ENCODE results near the gene ZNF837.
"Not testable (repeated sequence)": the region's sequence is repeated elsewhere in the genome, so short reads cannot be mapped to it uniquely, and the experiment has no call there.

The ZNF837 gene

DNA sequence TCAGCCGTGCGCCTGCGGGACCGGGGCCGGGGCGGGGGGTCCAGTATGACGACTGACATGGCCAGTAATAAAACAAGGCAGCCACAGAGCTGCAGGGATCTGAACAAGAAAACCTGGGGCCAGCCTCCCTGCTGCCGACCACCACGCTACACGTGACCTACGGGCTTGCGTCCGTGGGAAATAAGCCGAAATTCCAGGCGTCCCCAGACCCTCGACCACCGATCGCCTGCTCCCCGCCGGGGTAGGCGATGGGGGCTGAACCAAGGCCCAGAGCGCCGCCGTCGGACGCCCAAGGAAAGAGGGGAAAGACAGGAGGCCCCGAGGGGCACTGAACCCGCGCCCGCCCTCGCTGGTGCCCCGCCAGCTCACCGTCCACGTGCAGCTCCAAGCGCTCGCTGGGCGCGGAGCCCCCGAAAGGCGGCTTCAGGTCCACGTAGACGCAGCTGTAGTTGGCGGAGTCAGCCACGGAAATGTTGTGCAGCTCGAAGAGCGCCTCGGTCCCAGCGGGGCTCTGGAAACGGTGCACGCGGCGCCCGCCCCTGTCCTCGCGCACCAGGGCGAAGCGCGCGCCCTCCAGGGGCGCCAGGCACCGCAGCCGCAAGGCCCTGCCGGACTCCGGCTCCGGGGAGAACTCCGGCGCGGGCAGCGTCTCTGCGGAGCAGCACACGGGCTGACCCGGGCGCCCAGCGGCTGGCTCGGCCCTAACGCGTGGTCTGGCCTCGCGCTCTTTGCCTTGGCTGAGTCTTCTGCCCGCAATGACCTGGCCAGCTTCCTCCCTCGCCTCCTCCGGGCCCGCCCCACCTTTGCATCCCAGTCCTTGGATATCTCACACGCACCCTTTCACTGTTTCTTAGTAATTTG lies 30.6 kb downstream of the ZNF837 start:
- no peak for DNase-seq (ENCODE audit: low spot score)

DNA sequence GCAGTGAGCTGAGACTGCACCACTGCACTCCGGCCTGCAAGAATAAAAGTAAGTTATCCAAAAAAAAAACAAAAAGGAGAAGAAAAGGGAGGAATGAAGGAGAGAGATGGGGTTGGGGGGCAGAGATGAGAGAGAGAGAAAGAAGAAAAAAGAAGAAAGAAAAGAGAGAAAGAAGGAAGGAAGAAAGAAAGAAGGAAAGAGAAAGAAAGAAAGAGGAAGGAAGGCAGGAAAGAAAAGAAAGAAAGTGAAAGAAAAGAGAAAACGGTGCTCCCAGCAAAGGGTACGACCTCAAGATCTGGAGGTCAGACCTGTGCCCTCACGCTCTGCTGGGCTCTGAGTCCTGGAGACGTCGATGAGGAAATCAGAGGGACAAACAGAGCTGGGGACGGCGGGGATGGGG lies 31.2 kb downstream of the ZNF837 start:
- no peak for DNase-seq (ENCODE audit: low spot score)

- DNase-seq (ENCODE audit: low spot score) = not testable (repeated sequence)
These were observed 32.8 kb downstream of the ZNF837 start for GRCh38 chr19:58348080-58348479.

DNA sequence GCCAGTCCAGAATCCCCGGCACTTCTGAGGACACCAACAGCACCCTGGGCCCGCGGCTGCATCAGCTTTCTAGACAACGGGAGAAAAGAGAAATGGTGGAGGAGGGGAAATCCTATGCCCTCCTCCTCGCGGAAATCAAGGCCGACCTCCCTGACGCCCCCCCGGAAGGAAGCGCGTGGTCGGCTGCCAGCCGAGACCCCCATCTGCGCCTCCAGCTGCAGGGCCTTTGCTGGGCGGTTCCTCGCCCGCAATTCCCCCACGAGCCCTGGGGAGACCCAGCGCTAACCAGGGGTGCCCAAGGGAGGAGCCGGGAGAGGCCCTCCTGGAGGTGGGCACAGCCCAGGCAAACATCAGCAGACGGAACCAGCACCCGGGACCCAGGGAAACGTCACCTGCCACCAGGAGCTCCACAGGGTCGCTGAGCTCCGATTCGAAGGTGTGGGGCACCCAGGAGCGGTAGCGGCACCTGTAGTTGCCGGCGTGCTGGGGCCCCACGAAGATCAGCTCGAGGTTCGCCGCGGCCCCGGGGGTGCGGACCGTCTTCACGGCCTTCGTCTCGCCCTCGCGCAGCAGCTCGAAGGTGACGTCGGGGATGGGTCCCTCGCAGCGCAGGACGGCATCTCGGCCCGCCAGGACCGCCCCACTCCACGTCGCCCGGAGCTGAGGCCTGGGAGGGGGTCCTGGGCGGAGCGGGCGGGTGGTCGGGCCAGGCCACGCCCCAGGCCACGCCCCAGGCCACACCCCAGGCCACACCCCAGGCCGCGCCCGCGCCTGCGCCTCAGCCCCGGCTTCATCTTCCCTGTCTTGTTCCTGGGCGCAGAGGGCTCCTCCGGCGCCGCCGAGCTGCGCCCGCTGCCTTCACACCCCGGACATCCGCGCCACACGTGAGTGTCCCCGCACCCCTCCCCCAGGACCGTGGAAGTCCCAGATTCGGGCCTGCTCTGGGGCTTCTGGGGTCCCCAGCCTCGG lies 33.6 kb downstream of the ZNF837 start:
- peak; percentile 75 for DNase-seq (ENCODE audit: low spot score)

- DNase-seq (ENCODE audit: low spot score) = no peak
These were observed 35.3 kb downstream of the ZNF837 start for GRCh38 chr19:58345558-58345957.

DNA sequence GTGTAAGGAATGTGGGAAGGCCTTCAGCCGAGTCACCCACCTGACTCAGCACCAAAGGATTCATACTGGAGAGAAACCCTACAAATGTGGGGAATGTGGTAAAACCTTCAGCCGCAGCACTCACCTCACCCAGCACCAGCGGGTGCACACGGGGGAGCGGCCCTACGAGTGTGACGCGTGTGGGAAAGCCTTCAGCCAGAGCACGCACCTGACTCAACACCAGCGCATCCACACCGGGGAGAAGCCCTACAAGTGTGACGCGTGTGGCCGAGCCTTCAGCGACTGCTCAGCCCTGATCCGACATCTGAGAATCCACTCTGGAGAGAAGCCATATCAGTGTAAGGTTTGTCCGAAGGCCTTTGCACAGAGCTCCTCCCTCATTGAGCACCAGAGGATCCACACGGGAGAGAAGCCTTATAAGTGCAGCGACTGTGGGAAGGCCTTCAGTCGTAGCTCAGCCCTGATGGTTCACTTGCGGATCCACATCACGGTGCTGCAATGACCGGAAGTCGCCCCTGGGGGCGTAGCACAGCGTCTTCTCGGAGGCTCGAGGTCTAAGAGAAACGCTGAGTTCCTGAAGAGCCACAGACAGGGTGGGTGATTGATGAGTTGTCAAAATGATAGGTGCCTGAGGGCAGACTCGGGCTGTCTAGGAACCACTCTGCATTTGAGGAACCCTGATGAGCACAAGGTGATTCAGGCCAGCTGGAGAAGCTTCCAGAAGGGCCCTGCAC lies 41.8 kb downstream of the ZNF837 start:
- DNase-seq (ENCODE audit: low spot score) = no peak

DNA sequence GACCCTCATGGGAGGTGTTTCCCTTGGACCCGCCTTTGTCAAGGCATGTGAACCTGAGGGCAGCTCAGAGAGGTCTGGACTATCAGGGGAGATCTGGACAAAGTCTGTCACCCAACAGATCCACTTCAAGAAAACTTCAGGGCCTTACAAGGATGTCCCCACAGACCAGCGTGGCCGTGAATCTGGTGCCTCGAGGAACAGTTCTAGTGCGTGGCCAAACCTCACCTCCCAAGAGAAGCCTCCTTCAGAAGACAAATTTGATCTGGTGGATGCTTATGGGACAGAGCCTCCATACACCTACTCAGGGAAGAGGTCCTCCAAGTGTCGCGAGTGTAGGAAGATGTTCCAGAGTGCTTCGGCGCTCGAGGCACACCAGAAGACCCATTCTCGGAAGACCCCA lies 42.5 kb downstream of the ZNF837 start:
- no peak for DNase-seq (ENCODE audit: low spot score)

- no peak for DNase-seq (ENCODE audit: low spot score)
These were observed 44.0 kb downstream of the ZNF837 start for GRCh38 chr19:58336820-58337219.

DNA sequence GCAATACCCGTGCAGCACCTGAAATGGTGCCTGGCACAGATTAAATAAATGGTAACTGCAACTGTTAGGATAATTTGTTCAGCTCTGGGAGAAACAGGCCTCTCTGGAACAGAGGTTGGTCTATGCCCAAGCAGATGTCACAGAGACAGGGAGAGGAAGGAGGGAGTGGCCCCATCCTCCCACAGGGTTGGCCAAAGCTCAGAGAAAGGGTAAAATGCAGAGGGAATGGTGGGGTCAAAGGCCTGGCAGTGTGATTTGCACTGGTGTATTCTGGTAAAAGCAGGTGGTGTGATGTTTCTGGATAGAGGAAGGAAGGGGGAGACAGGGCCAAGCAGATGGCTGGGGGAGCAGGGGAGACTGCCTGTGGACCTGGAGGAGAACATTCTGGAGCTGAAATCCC lies 44.6 kb downstream of the ZNF837 start:
- no peak for DNase-seq (ENCODE audit: low spot score)

DNA sequence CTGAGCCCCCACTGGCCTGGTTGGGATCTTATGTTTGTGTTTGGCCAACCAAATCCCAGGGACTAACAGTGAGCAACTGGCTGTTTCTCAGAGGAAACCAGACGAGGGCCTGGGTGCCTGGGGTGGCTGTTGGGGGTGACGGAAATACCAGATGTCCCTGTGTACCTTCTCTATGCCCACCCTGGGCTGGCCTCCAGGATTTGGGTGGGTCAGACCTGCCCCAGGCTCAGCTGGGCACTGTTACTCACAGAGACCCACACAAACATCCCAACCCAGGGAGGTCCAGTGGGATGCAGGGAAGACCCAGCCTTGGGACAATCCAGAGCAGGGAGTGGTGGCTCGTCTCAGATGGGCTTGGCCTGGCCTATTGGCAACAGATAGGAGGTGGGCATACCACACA lies 45.2 kb downstream of the ZNF837 start:
- no peak for DNase-seq (ENCODE audit: low spot score)

DNA sequence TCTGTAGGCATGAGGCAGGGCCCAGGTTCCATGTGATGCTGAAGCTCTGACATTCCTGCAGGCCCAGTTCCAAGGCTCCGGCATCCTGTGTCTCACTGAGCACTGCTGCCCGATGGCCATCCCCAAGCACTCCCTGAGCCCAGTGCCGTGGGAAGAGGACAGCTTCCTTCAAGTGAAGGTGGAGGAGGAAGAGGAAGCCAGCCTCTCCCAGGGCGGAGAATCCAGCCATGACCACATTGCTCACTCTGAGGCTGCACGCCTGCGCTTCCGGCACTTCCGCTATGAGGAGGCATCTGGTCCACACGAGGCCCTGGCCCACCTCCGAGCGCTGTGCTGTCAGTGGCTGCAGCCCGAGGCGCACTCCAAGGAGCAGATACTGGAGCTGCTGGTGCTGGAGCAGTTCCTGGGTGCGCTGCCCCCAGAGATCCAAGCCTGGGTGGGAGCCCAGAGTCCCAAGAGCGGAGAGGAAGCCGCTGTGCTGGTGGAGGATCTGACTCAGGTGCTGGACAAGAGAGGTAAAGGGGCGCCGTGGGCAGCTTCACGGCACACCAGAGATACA lies 46.1 kb downstream of the ZNF837 start:
- DNase-seq (ENCODE audit: low spot score) = no peak

GRCh38 chr19:58332697-58333096 lies 48.1 kb downstream of the ZNF837 start:
- DNase-seq (ENCODE audit: low spot score) = no peak

- DNase-seq (ENCODE audit: low spot score) = no peak
These were observed 50.4 kb downstream of the ZNF837 start for GRCh38 chr19:58330458-58330857.

DNA sequence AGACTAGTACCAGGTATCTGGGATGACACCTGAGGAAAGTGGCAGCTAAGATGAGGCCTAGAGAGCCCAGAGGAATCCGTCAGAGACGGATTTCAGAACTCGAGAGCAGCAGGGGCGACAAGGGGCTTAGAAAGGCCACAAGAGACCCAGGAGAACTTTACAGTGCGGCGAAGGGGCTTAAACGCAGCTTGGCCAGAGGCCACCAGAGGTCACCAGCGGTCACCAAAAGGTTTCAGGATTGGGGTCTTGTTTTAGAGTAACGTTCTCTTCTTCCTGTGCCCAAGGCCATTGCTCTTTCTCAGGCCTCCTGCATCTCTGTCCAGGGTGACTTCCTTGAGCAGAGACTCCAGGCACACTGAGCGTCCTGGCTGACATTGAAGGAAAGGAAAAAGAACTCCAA lies 51.8 kb downstream of the ZNF837 start:
- DNase-seq (ENCODE audit: low spot score) = no peak

DNA sequence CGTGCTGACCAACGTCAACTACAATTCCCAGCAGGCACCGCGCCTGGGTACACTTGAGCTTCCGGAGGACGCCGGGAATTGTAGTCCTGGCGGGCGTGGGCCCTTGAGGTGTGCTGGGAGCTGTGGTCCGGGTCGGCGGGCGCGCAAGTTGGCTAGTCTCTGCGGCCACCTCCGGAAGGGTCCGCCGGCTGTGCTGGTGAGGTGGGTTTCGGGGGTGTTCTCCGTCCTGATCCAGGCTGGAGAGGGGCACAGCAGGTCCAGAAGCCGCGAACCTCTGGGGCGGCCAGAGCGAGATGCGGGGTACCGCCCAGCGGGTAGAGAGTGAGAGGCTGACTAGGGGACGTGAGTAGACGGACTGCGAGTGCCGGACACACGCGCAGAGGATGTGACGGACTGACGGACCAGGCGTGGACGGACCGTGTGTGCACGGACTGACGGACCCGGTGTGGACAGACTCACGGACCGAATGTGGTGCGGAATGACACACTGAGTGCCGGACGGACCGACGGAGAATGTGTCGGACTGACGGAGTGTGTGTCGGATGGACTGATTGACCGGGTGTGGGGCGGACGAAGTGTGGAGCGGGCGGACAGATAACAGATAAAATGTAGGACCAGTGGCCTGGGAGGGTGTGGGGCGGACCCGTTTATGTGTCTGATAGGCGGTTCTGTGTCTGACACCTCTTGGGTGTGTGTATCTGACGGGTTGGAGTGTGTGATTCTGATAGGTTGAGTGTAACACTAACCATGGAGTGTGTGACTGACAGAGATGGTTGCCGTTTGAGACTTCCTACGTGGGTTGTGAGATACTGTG lies 53.7 kb downstream of the ZNF837 start, which contains the start of gene ZSCAN22:
ZSCAN22 (plus strand) TSS at position 81 of the 813 bp plus-strand sequence. CDS start 7,809 bp downstream, outside the sequence.
- DNase-seq (ENCODE audit: low spot score) = peak; percentile 94

DNA sequence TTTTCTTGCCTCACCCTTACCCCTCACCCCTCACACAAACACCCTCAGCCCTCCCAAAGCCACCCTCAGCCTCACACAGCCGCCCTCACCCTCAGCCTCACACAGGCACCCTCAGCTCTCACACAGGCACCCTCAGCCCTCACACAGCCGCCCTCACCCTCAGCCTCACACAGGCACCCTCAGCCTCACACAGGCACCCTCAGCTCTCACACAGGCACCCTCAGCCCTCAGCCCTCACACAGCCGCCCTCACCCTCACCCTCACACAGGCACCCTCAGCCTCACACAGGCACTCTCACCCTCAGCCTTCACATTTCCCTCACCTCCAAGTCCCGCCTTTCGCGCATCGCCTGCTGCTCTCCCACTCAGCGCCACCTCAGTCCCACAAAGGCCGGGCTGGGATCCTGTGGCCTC lies 54.3 kb downstream of the ZNF837 start:
- DNase-seq (ENCODE audit: low spot score) = no peak

DNA sequence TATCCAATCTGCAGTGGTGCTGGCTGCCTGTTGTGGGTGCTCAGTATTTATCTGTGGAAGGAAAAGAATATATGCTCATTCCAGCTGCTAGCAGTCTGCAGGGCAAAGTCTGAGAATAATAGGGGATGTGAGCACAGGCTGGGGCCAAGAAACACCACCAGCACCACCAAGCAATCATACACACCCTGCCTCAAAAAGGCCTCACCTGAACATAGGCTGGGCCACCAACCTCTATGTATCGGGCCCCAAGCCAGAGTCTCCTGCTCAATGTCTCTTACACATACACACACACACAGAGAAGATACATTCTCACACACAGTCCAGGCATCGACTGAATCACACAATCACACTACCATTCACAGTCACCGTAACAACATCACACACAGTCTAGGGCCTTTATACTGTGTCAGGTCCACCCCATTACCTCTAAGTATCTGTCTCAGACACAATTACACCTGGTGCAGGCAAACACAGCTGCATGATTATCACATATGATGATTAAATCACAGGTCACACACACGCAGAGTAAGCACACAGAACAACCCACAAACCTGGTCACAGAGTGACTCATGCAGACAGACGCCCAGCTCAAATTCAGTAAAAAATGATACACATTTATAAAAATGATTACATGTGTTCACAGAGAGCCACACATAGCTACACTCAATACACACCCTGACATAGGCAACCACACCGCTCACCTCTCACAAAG lies 55.4 kb downstream of the ZNF837 start:
- DNase-seq (ENCODE audit: low spot score) = no peak

GRCh38 chr19:58319241-58319640 lies 61.6 kb downstream of the ZNF837 start:
- DNase-seq (ENCODE audit: low spot score) = no peak

DNA sequence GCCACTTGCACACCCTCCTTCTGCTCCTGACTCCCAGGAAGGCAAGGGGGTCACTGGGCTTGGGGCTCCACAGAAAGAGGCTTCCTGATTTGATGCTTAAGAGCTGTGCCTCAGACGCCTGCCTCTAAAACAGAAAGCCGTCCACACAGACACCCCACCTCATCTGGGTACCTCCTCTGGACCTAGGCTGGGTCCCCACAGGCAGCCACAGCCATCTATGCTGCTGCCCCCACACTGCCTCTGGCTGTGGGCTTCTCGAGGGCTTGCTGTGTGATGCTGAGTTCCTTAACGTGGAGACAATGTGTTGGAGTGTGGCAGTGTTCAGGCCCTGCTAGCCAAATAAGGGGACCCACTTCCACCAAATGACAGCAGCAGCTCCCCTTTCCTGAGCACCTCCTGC lies 62.5 kb downstream of the ZNF837 start:
- DNase-seq (ENCODE audit: low spot score) = no peak
